ENCODE data around the gene PJA1. TPM values are rescaled to one million over a fixed set of nuclear protein-coding genes. Genes with fewer than 3 reads are reported as not detected.
A peak's percentile ranks its signal among the peaks of the same experiment; 100 is the strongest.

PJA1 gene
- polyA plus RNA-seq, 1 donor from 2014 or later, result 35.9 TPM

GRCh38 chrX:69121321-69122000, 43.8 kb downstream of the PJA1 start:
- no peaks in the 10 kb centered on the region for H3K36me3 Mint-ChIP-seq
- peak overlapping the region in 1 of 3 donors; percentile 44 for H3K27ac Mint-ChIP-seq
- H3K4me3 Mint-ChIP-seq, result no peak overlapping the region
- H3K27me3 Mint-ChIP-seq, result no peaks in the 10 kb centered on the region
- H3K4me1 Mint-ChIP-seq, result no peaks in the 10 kb centered on the region
- no peaks in the 10 kb centered on the region for H3K9me3 Mint-ChIP-seq

- Mint-ChIP-seq H3K27ac (no peak overlapping the region), H3K36me3 (no peaks in the 10 kb centered on the region), H3K4me3 (no peak overlapping the region), H3K9me3 (no peaks in the 10 kb centered on the region), H3K27me3 (no peaks in the 10 kb centered on the region), H3K4me1 (no peaks in the 10 kb centered on the region)
These were observed 44.8 kb downstream of the PJA1 start for GRCh38 chrX:69120476-69120875.

GRCh38 chrX:69119122-69119521, 46.1 kb downstream of the PJA1 start:
- Mint-ChIP-seq H3K9me3 (no peaks in the 10 kb centered on the region), H3K4me3 (no peak overlapping the region), H3K27me3 (no peaks in the 10 kb centered on the region), H3K36me3 (no peaks in the 10 kb centered on the region), H3K4me1 (no peaks in the 10 kb centered on the region), H3K27ac (no peak overlapping the region)

- H3K27ac Mint-ChIP-seq, result no peak overlapping the region
- H3K27me3 Mint-ChIP-seq, result no peaks in the 10 kb centered on the region
- no peaks in the 10 kb centered on the region for H3K36me3 Mint-ChIP-seq
- H3K4me1 Mint-ChIP-seq, result no peaks in the 10 kb centered on the region
- no peaks in the 10 kb centered on the region for H3K9me3 Mint-ChIP-seq
- H3K4me3 Mint-ChIP-seq, result no peak overlapping the region
These were observed 47.3 kb downstream of the PJA1 start for GRCh38 chrX:69117876-69118526.

- no peak overlapping the region for H3K27ac Mint-ChIP-seq
- H3K36me3 Mint-ChIP-seq, result no peaks in the 10 kb centered on the region
- no peaks in the 10 kb centered on the region for H3K27me3 Mint-ChIP-seq
- peak overlapping the region in 1 of 4 donors; percentile 17 for H3K4me3 Mint-ChIP-seq
- no peaks in the 10 kb centered on the region for H3K9me3 Mint-ChIP-seq
- no peaks in the 10 kb centered on the region for H3K4me1 Mint-ChIP-seq
These were observed 49.2 kb downstream of the PJA1 start for GRCh38 chrX:69116077-69116476.

GRCh38 chrX:69113723-69114122, 51.5 kb downstream of the PJA1 start:
- Mint-ChIP-seq H3K4me3 (no peak overlapping the region), H3K4me1 (no peaks in the 10 kb centered on the region), H3K27me3 (peaks cover 2% of the 10 kb centered on the region), H3K27ac (no peak overlapping the region), H3K36me3 (no peaks in the 10 kb centered on the region), H3K9me3 (no peaks in the 10 kb centered on the region)

All from IgD-negative memory B cell (primary cell).